Testis (tissue), 3 donors: ENCODE results near the gene IQGAP3. TPM values are rescaled to one million over a fixed set of nuclear protein-coding genes. Genes with fewer than 3 reads are reported as not detected.

ENCODE experiments used
- DNase-seq: peaks from one replicate; pipeline ENCODE4 v3.0.0-alpha.2; 2019
- H3K27ac ChIP-seq, 2 donors: fragments of 200-600 bp; sonication (generic); one replicate each; pipeline ENCODE4 v1.5.1; 2019
- H3K27me3 ChIP-seq: fragments of 200-600 bp; sonication (generic); one replicate; pipeline ENCODE4 v1.5.1; 2019
- H3K36me3 ChIP-seq: fragments of 200-600 bp; sonication (generic); one replicate; pipeline ENCODE4 v1.5.1; 2017; ENCODE audit warnings: low read depth; ENCODE audit errors: missing control alignments
- H3K4me1 ChIP-seq: fragments of 200-600 bp; sonication (generic); one replicate; pipeline ENCODE4 v1.5.1; 2019
- H3K4me3 ChIP-seq, 2 donors: fragments of 200-600 bp; sonication (generic); one replicate each; pipeline ENCODE4 v1.5.1; 2017 to 2019
- H3K9me3 ChIP-seq: fragments of 200-600 bp; sonication (generic); one replicate; pipeline ENCODE4 v1.5.1; 2017
- POLR2A ChIP-seq: fragments of 450-650 bp; IDR thresholded peaks from one replicate; pipeline ENCODE4 v1.6.1; 2017; ENCODE audit warnings: antibody characterized with exemption, mild to moderate bottlenecking, moderate library complexity
- WGBS, 2 donors: methylation state at CpG; one replicate each; pipeline ENCODE4 v1.1.5; 2018; 5-methylcytosine and 5-hydroxymethylcytosine counted together
- intact Hi-C: fragments of 100-400 bp; cut with DNase I; formaldehyde crosslinking; loops from one replicate; pipeline ENCODE4 v1.15.1; 2023; ENCODE audit warnings: low total_unique reads
- polyA plus RNA-seq: library from polyadenylated mRNA; stranded (reverse); fragments of 350-450 nt; fragmentation: Illumina TruSeq; extraction: RNeasy Lipid Tissue Mini Kit (QIAGEN cat#74804); gene quantifications from one replicate; pipeline ENCODE4 v1.2.3, GENCODE V29; 2014; ENCODE audit warnings: low read depth, low replicate concordance; ENCODE audit not compliant: insufficient read depth
- total RNA-seq, 2 donors: library from RNA; depleted of rRNA; stranded (reverse); fragments of >200 nt; gene quantifications; one replicate each; pipeline ENCODE4 v1.2.3, GENCODE V29; 2016
- TF ChIP-seq, protein P1 (sequence below), 3 experiments: fragments of 450-650 bp in 2 of 3; fragments of 200-600 bp in 1 of 3; sonication (generic) in 1 of 3; IDR thresholded peaks; one replicate each; pipeline ENCODE4 v1.5.1; 2016 to 2019; ENCODE audit warnings: antibody characterized with exemption in 3 of 3, mild to moderate bottlenecking in 2 of 3, moderate library complexity in 1 of 3

Gene IQGAP3
- total and polyA plus RNA-seq, 3 donors from 2014 or later, result 5.6 to 13.4 (median 8.2) TPM

DNA sequence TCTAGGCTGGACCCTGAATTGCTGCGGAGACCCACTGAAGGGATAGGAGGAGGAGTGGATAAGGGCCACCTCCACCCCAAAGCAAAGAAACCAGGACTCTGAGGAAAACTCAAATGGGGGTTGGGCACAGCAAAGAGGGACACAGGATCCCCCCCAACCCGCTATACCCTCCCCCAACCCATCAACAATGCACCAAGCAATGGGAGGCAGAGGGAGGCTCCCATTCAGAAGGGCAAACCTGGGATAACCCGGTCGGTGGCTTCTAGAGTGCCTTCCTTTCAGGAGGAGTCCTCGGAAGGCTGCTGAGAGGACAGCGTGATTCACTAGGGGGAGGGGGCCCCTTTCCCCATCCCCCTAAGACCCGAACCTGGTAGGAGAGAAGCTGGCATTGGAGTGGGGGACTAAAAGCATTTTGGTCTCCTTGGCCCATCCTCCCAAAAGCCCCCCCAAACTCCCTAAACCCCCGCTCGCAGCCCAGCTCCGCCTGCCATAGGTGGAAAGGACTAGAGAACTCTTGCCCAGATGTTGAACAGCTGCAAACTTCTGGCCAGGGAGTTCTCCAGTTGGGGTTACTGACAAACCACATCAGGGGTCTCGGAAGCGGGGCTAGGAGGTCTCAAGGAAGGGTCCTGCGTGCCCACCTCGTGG lies 73.0 kb downstream of the IQGAP3 start:
- intact Hi-C loops, result loop anchor here (5.0 kb wide), 1 partner anchor 42 kb away; no protein-coding TSS in a partner anchor
- Histone ChIP-seq H3K4me1 (peaks cover 73% of the 10 kb centered on the region), H3K9me3 (no peaks in the 10 kb centered on the region), H3K27me3 (no peaks in the 10 kb centered on the region), H3K27ac (peak overlapping the region; percentile 98 to 100), H3K36me3 (no peaks in the 10 kb centered on the region), H3K4me3 (peak overlapping the region; percentile 99 to 100)
- 0 to 1% methylated on average over 9 to 14 of the region's 14 CpGs for WGBS, 2 donors
- TF ChIP-seq, protein P1, sequence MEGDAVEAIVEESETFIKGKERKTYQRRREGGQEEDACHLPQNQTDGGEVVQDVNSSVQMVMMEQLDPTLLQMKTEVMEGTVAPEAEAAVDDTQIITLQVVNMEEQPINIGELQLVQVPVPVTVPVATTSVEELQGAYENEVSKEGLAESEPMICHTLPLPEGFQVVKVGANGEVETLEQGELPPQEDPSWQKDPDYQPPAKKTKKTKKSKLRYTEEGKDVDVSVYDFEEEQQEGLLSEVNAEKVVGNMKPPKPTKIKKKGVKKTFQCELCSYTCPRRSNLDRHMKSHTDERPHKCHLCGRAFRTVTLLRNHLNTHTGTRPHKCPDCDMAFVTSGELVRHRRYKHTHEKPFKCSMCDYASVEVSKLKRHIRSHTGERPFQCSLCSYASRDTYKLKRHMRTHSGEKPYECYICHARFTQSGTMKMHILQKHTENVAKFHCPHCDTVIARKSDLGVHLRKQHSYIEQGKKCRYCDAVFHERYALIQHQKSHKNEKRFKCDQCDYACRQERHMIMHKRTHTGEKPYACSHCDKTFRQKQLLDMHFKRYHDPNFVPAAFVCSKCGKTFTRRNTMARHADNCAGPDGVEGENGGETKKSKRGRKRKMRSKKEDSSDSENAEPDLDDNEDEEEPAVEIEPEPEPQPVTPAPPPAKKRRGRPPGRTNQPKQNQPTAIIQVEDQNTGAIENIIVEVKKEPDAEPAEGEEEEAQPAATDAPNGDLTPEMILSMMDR (IDR thresholded peaks at IDR 0.05), result no peak
- no peak for TF ChIP-seq POLR2A
- DNase-seq, result no peak

DNA sequence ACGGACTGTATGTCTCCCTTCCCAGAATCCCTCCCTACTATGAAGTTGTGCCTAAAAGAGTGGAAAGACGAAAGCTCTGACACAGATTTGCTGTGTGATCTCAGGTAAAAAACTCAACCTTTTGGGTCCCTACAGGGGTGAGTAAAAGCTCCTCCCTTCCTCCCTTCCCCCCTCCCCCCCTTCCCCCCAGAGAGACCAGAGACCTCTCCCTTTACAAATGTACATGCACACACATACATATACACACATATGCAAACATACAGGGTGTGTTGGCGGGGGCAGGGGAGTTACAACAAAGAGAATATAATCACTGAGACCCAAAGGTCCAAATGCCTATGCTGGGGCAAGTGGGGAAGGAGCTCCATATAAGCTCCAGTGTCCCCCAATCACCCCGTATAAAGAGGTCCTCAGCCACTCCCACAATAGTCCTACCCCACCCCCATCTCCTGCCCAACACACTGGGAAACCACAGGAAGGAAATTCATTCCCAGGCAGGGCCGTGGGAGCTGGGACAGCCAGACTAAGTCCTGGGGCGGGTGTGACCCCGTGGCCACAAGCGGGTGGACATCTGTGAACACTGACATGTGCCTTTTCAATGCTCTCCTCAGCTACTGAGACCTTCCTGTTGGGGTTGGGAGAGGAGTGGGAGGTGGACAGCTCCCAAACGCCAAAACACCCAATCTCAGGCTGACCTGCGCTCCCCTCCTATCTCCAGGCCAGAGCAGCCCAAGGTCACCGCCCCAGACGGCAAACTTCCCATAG lies 73.8 kb downstream of the IQGAP3 start:
- DNase-seq, result peak; percentile 67
- WGBS, 2 donors, result 8 to 10% methylated on average over 12 of the region's 12 CpGs

DNA sequence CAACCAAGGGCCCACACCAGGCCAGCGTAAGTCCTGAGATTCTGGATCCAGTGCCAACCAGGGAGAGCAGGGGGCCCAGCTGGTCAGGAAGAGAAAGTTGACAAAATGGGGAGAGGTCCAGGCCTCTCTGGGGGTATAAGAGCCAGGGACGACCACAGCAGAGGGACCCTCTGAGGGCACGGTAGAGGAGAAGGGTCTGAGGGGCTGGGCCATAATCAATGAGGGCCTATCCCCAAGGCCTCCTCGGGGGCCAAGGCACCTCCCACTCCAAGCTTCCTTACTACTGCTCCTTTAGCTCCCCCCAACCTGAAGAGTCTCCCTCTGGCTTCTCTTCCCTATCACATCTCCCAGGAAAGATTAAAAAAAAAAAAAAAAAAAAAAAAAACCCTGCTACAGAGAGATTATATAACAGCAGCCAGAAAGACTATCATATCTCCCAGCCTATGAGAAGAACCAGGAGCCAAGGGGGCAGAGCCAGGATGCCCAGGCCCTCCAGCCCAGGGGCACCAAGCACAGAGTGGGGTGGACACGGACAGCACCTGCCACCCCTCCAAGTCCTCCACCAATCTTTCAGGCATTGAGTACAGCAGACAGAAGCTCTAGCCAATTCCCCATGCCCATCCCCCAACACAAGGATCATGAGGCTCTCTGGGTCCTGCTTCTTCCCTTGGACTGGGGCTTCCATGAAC lies 74.5 kb downstream of the IQGAP3 start:
- peak; percentile 67 for DNase-seq
- intact Hi-C loops, result loop anchor here (5.0 kb wide), 1 partner anchor 41 kb away; no protein-coding TSS in a partner anchor
- H3K4me1 ChIP-seq, result peaks cover 75% of the 10 kb centered on the region
- H3K27me3 ChIP-seq, result no peaks in the 10 kb centered on the region
- peak overlapping the region; percentile 98 to 100 for H3K27ac ChIP-seq
- H3K9me3 ChIP-seq, result no peaks in the 10 kb centered on the region
- TF ChIP-seq, protein P1 (IDR thresholded peaks at IDR 0.05), result no peak
- no peak for TF ChIP-seq POLR2A
- H3K4me3 ChIP-seq, result peak overlapping the region in 1 of 2 donors; percentile 100
- H3K36me3 ChIP-seq, result no peaks in the 10 kb centered on the region
- WGBS, 2 donors, result 42 to 50% methylated on average over 4 to 5 of the region's 5 CpGs

More for the DNA sequence above, 73.8 kb downstream of the IQGAP3 start:
- Histone ChIP-seq H3K9me3 (no peaks in the 10 kb centered on the region), H3K4me1 (peaks cover 75% of the 10 kb centered on the region), H3K36me3 (no peaks in the 10 kb centered on the region), H3K27ac (peak overlapping the region; percentile 98 to 100), H3K4me3 (peak overlapping the region; percentile 99 to 100), H3K27me3 (no peaks in the 10 kb centered on the region)
- TF ChIP-seq POLR2A, result no peak
- intact Hi-C loops, result loop anchor here (5.0 kb wide), 1 partner anchor 41 kb away; no protein-coding TSS in a partner anchor

DNA sequence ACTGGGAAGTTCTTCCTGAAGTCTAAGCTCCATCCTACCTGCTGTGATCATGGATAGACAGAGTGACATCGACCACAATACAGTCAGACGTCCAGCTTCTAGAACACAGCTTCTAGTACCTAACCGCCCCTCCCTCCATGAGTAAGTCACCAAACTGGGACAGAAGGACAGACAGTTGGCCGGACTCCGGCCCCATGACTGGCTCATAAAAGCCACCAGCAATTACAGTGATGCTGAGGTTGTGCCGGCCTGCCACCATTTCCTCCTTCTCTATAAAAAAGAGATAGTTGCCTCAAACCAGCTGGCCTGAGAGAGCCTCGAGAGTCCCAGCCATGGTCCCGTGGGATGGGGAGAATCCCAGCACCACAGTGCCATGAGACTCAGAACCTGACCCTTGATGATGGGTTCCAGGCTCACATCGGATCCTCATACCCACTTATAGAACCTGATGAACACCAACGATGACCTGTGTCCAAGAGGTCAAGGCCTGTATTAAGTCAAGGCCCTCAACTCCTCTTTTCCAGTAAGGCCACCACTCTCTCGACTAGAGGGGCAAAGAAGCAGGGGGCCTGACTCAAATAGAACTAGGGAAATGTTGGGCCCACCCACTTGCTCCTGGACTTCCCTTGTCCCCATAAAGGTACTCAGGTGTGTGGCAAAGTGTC lies 75.2 kb downstream of the IQGAP3 start:
- Histone ChIP-seq H3K27ac (peak overlapping the region; percentile 98 to 100), H3K9me3 (no peaks in the 10 kb centered on the region), H3K36me3 (no peaks in the 10 kb centered on the region), H3K27me3 (no peaks in the 10 kb centered on the region), H3K4me1 (peaks cover 75% of the 10 kb centered on the region), H3K4me3 (no peak overlapping the region)
- no peak for DNase-seq
- TF ChIP-seq, protein P1 (IDR thresholded peaks at IDR 0.05), result no peak
- TF ChIP-seq POLR2A, result no peak
- WGBS, 2 donors, result 50 to 64% methylated on average over 11 of the region's 11 CpGs
- intact Hi-C loops, result loop anchor here (5.0 kb wide), 1 partner anchor 40 kb away; no protein-coding TSS in a partner anchor
